ENCODE results near the gene BBS12. TPM values are rescaled to one million over a fixed set of nuclear protein-coding genes. Genes with fewer than 3 reads are reported as not detected.

BBS12 gene
- total RNA-seq, 4 donors from 2014 or later = 3.0 to 5.7 (median 4.0) TPM

- no peak overlapping the region for H3K4me3 ChIP-seq
- no peaks in the 10 kb centered on the region for H3K9me3 ChIP-seq
- DNase-seq (ENCODE audit: extremely low spot score) = no peak
- intact Hi-C loops (cut with DNase I) = no loop called here
- peaks cover 15 to 22% (median 17%) of the 10 kb centered on the region in 4 donors for H3K4me1 ChIP-seq
- H3K27ac ChIP-seq (replicated peaks in 1 of 4) = no peak overlapping the region
- TF ChIP-seq POLR2A (IDR thresholded peaks at IDR 0.05; ENCODE audit: low read depth) (no peak), POLR2AphosphoS5 (IDR thresholded peaks at IDR 0.05) (no peak), EP300 (IDR thresholded peaks at IDR 0.05) (no peak), CTCF (IDR thresholded peaks at IDR 0.05) (no peak)
- H3K27me3 ChIP-seq = no peaks in the 10 kb centered on the region
- 82% methylated on average over 1 of the region's 1 CpG for WGBS
- no peaks in the 10 kb centered on the region for H3K36me3 ChIP-seq
These were observed 55.4 kb downstream of the BBS12 start for GRCh38 chr4:122787940-122788339.

GRCh38 chr4:122788935-122789334, 56.4 kb downstream of the BBS12 start:
- Histone ChIP-seq H3K27ac (replicated peaks in 1 of 4) (no peak overlapping the region), H3K4me3 (no peak overlapping the region), H3K36me3 (no peaks in the 10 kb centered on the region), H3K4me1 (peaks cover 6 to 12% (median 8%) of the 10 kb centered on the region in 4 donors), H3K27me3 (no peaks in the 10 kb centered on the region), H3K9me3 (no peaks in the 10 kb centered on the region)
- no peak for DNase-seq (ENCODE audit: extremely low spot score)
- intact Hi-C loops (cut with DNase I) = no loop called here
- TF ChIP-seq POLR2A (IDR thresholded peaks at IDR 0.05; ENCODE audit: low read depth) = no peak
- no peak for TF ChIP-seq CTCF (IDR thresholded peaks at IDR 0.05)
- no peak for TF ChIP-seq POLR2AphosphoS5 (IDR thresholded peaks at IDR 0.05)
- TF ChIP-seq EP300 (IDR thresholded peaks at IDR 0.05) = no peak
- WGBS = 95% methylated on average over 4 of the region's 4 CpGs

- H3K36me3 ChIP-seq = no peaks in the 10 kb centered on the region
- H3K4me1 ChIP-seq = peaks cover 10 to 19% (median 14%) of the 10 kb centered on the region in 4 donors
- H3K27ac ChIP-seq (replicated peaks in 1 of 4) = no peak overlapping the region
- H3K9me3 ChIP-seq = no peaks in the 10 kb centered on the region
- H3K4me3 ChIP-seq = no peak overlapping the region
- intact Hi-C loops (cut with DNase I) = no loop called here
- no peak for DNase-seq (ENCODE audit: extremely low spot score)
- no peaks in the 10 kb centered on the region for H3K27me3 ChIP-seq
- TF ChIP-seq CTCF (IDR thresholded peaks at IDR 0.05) = no peak
- no peak for TF ChIP-seq POLR2A (IDR thresholded peaks at IDR 0.05; ENCODE audit: low read depth)
- no peak for TF ChIP-seq POLR2AphosphoS5 (IDR thresholded peaks at IDR 0.05)
- no peak for TF ChIP-seq EP300 (IDR thresholded peaks at IDR 0.05)
These were observed 61.3 kb downstream of the BBS12 start for GRCh38 chr4:122793811-122794210.

Other genes starting within 250 kb of the BBS12 start
- gene IL21, start 111.6 kb upstream of the BBS12 start, total RNA-seq = not detected
- 10 to 100 TPM; 27.0 to 46.4 (median 32.1) TPM for gene FGF2, start 94.1 kb downstream of the BBS12 start, total RNA-seq
- 1 to 10 TPM; 3.0 to 6.5 (median 5.6) TPM for gene NUDT6, start 189.9 kb downstream of the BBS12 start, total RNA-seq

All from esophagus muscularis mucosa (tissue), 4 donors.